Tibial artery (tissue), 4 donors: ENCODE results near the gene TMED1.

Source experiments
- DNase-seq, 2 donors: peaks; one replicate each; pipeline ENCODE4 v3.0.0-alpha.2; 2019
- H3K27ac ChIP-seq, 2 donors: fragments of 200-600 bp; sonication (generic) in 1 of 2; 1 replicate in 1 of 2; 2 replicates in 1 of 2; pipeline ENCODE4 v1.5.1; 2018 to 2019; ENCODE audit warnings: mild to moderate bottlenecking in 1 of 2
- H3K27me3 ChIP-seq, 2 donors: fragments of 200-600 bp; sonication (generic) in 1 of 2; one replicate each; pipeline versions ENCODE4 v1.5.1 to v1.6.0; 2016 to 2019
- H3K36me3 ChIP-seq, 3 donors: fragments of 200-600 bp; sonication (generic) in 2 of 3; one replicate each; pipeline ENCODE4 v1.5.1; 2016 to 2019; ENCODE audit warnings: mild to moderate bottlenecking in 2 of 3
- H3K4me1 ChIP-seq, 4 donors: fragments of 200-600 bp; sonication (generic) in 2 of 4; 1 replicate in 3 of 4; 2 replicates in 1 of 4; pipeline ENCODE4 v1.5.1; 2016 to 2019
- H3K4me3 ChIP-seq, 2 donors: fragments of 200-600 bp; sonication (generic) in 1 of 2; 1 replicate in 1 of 2; 2 replicates in 1 of 2; pipeline ENCODE4 v1.5.1; 2018 to 2019; ENCODE audit warnings: mild to moderate bottlenecking in 2 of 2
- H3K9me3 ChIP-seq, 3 donors: fragments of 200-600 bp; sonication (generic) in 1 of 3; one replicate each; pipeline ENCODE4 v1.5.1; 2016 to 2019
- intact Hi-C: fragments of 100-400 bp; cut with DNase I; formaldehyde crosslinking; loops from one replicate; pipeline ENCODE4 v1.15.0; 2023; ENCODE audit warnings: low total_unique reads
- TF ChIP-seq, protein P1 (sequence below), 2 experiments: fragments of 200-600 bp in 1 of 2; fragments of 450-650 bp in 1 of 2; IDR thresholded peaks; one replicate each; pipeline ENCODE4 v1.5.1; 2017 to 2019; ENCODE audit warnings: antibody characterized with exemption in 2 of 2, mild to moderate bottlenecking in 1 of 2, moderate library complexity in 1 of 2

The TMED1 gene

DNA sequence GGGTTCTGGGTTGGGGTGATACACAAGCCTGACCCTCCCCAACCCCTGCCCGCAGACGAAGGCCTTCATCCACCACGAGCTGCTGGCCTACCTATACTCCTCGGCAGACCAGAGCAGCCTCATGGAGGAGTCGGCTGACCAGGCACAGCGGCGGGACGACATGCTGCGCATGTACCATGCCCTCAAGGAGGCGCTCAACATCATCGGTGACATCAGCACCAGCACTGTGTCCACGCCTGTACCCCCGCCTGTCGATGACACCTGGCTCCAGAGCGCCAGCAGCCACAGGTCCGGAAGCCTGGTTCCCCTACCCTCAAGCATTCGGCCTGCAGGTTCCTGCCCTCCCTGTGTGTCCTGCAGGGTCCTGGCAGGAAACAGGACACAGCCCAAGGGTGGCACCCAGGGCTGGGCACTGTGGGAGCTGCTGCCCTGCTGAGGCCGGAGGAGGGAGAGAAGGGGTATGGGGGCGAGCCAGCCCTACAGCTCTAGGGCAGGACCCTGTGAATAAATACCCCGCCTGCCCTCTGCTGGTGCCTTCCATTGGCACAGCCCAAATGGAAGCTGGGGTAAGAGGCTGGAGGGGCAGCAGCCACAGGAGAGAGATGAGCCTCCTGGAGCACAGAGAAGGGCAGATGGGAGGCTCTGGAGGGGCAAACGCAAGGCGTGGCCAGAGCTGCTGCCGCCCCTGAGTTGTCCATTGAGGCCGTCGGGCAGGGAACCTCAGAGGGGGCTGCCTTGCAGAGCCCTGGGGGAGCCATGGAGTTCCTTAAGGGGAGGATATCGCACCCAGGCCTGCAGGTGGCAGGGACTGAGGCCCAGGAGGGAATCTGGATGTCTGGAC is 6.8 kb downstream of the TMED1 start:
- no peak for DNase-seq
- TF ChIP-seq, protein P1, sequence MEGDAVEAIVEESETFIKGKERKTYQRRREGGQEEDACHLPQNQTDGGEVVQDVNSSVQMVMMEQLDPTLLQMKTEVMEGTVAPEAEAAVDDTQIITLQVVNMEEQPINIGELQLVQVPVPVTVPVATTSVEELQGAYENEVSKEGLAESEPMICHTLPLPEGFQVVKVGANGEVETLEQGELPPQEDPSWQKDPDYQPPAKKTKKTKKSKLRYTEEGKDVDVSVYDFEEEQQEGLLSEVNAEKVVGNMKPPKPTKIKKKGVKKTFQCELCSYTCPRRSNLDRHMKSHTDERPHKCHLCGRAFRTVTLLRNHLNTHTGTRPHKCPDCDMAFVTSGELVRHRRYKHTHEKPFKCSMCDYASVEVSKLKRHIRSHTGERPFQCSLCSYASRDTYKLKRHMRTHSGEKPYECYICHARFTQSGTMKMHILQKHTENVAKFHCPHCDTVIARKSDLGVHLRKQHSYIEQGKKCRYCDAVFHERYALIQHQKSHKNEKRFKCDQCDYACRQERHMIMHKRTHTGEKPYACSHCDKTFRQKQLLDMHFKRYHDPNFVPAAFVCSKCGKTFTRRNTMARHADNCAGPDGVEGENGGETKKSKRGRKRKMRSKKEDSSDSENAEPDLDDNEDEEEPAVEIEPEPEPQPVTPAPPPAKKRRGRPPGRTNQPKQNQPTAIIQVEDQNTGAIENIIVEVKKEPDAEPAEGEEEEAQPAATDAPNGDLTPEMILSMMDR (IDR thresholded peaks at IDR 0.05), result no peak
- intact Hi-C loops, result no loop called here
- Histone ChIP-seq H3K36me3 (peaks cover 39 to 100% (median 73%) of the 10 kb centered on the region in 3 donors), H3K4me1 (no peaks in the 10 kb centered on the region), H3K27ac (no peak overlapping the region), H3K27me3 (no peaks in the 10 kb centered on the region), H3K9me3 (no peaks in the 10 kb centered on the region), H3K4me3 (no peak overlapping the region)

- H3K4me1 ChIP-seq, result no peaks in the 10 kb centered on the region
- H3K27ac ChIP-seq, result no peak overlapping the region
- no peaks in the 10 kb centered on the region for H3K9me3 ChIP-seq
- TF ChIP-seq, protein P1 (IDR thresholded peaks at IDR 0.05), result no peak
- H3K36me3 ChIP-seq, result peaks cover 48 to 97% (median 72%) of the 10 kb centered on the region in 3 donors
- H3K27me3 ChIP-seq, result no peaks in the 10 kb centered on the region
- no peak for DNase-seq
- intact Hi-C loops, result no loop called here
- H3K4me3 ChIP-seq, result no peak overlapping the region
These were observed 9.2 kb downstream of the TMED1 start for GRCh38 chr19:10826846-10827245.

DNA sequence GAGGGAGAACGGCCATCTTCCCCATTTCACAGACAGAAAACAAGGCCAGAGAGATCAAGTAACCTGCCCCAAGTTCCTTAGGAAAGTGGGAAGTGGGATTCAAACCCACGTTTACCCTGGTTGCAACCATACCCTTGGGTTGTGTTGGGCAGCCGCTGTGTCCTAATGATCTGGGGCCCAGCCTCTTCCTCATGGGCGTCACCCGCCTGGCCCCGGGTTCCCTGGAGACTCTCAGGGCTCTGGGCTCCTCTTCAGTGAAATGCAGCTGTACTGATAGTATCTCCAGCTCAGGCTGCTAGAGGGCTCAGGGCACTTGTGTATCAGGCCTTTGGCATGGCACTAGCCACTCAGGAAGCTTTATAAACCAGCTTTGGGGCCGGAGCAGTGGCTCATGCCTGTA is 9.8 kb downstream of the TMED1 start:
- no peaks in the 10 kb centered on the region for H3K4me1 ChIP-seq
- H3K4me3 ChIP-seq, result no peak overlapping the region
- H3K27ac ChIP-seq, result no peak overlapping the region
- H3K9me3 ChIP-seq, result no peaks in the 10 kb centered on the region
- H3K27me3 ChIP-seq, result no peaks in the 10 kb centered on the region
- intact Hi-C loops, result no loop called here
- TF ChIP-seq, protein P1 (IDR thresholded peaks at IDR 0.05), result no peak
- H3K36me3 ChIP-seq, result peaks cover 49 to 97% (median 76%) of the 10 kb centered on the region in 3 donors
- DNase-seq, result no peak

GRCh38 chr19:10823690-10824089 is 12.3 kb downstream of the TMED1 start:
- Histone ChIP-seq H3K9me3 (no peaks in the 10 kb centered on the region), H3K27ac (no peak overlapping the region), H3K36me3 (peaks cover 57 to 97% (median 74%) of the 10 kb centered on the region in 3 donors), H3K4me1 (peaks cover 0 to 3% (median under 1%) of the 10 kb centered on the region in 4 donors), H3K4me3 (no peak overlapping the region), H3K27me3 (no peaks in the 10 kb centered on the region)
- TF ChIP-seq, protein P1 (IDR thresholded peaks at IDR 0.05), result no peak
- no peak for DNase-seq
- intact Hi-C loops, result no loop called here

DNA sequence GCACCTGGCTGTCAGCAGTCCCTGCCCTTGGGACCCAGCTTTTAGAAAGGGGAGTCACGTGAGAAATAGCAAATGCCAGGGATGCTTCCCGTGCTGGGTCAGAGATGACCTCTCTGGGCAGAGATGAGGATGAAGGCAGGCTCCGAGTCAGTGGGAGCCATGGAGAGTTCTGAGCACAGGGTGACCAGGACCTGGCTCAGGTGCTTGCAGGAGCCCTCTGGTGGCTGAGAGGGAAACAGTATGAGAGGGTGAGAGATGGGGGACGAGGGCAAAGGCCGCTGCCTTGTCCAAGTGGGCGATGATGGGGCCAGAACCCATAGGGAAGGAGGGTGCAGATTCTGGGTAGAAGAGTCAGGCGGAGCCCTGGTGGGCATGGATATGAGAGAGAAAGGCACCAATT is 15.8 kb downstream of the TMED1 start:
- H3K27ac ChIP-seq, result no peak overlapping the region
- peaks cover 36 to 77% (median 56%) of the 10 kb centered on the region in 3 donors for H3K36me3 ChIP-seq
- H3K4me3 ChIP-seq, result no peak overlapping the region
- peaks cover 0 to 24% (median 15%) of the 10 kb centered on the region in 4 donors for H3K4me1 ChIP-seq
- TF ChIP-seq, protein P1 (IDR thresholded peaks at IDR 0.05), result no peak
- H3K27me3 ChIP-seq, result no peaks in the 10 kb centered on the region
- H3K9me3 ChIP-seq, result no peaks in the 10 kb centered on the region
- DNase-seq, result no peak
- intact Hi-C loops, result no loop called here
